Activated CD8-positive, alpha-beta memory T cell treated with anti-CD3 and anti-CD28 coated beads for 36 hours (primary cell): ENCODE measurements around the gene LATS1. TPM values are rescaled to one million over a fixed set of nuclear protein-coding genes. Genes with fewer than 3 reads are reported as not detected.
"Not testable (repeated sequence)": the region's sequence is repeated elsewhere in the genome, so short reads cannot be mapped to it uniquely, and the experiment has no call there.

Experiments
- CTCF ChIA-PET: fragments of 350-600 bp; sonication (Branson Sonifier 250); formaldehyde crosslinking; loops from one replicate; lab custom pipeline; 2021; ENCODE audit warnings: antibody characterized with exemption; lab: Charles Lee
- POLR2A ChIA-PET: fragments of 350-600 bp; sonication (Branson Sonifier 250); formaldehyde crosslinking; loops from one replicate; lab custom pipeline; 2021; ENCODE audit warnings: antibody characterized with exemption; lab: Charles Lee
- total RNA-seq, 2 experiments: library from RNA; stranded (reverse); gene quantifications; one replicate each; pipeline ENCODE4 v1.2.3, GENCODE V29; 2021

The LATS1 gene
- total RNA-seq: 10 to 100 TPM; 23.9 to 26.1 TPM

DNA sequence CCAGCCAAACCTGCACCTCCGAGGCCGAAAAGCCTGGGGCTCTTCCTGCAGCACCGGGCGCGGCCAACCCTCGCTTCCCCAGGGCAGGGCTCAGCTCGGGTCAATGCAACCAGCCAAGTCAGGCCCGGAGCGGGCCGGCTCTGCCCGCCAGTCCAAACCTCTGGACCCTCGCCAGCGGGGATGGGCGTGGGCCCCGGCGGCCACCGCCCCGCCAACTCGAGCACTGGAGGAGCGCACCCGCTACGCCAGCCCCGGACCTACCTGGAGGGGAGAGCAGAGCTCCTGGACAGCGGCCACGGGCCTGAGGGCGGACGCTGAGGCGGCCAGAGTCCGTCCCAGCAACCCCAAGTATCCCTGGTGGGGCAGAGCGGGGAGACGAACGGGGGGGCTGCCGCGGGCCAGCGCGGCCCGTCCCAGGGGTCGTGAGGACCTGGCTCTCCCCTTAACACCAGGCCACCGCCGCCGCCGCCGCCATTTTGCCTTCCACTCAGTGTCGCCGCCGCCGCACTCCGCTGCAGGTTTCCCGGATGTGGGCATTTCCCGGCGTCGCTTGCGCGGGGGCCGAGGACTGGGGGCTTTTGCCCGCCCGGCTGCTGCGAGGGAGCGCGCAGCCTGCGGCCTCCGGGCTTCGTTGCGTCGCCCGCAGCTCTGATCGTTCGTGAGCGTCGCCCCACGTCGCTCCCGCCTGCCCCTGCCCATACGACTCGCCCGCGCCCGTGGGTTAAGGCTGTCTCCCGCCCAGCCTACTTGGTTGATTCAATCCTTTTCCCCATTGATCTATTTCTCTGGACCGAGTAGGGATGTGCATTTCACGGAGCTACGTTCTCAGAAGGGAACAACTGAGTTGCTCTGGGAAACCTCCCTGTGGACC is at the start of gene LATS1:
Gene LATS1, minus strand, starts transcription at position 514 of the 871 bp plus-strand sequence. CDS start 15,975 bp downstream, outside the sequence.
- POLR2A ChIA-PET: interaction anchor here (0.6 to 2.4 kb wide), 6 partner anchors 15 to 173 kb away, joined by 3 to 8 read pairs (median 4); partner anchors contain the start of gene PCMT1

DNA sequence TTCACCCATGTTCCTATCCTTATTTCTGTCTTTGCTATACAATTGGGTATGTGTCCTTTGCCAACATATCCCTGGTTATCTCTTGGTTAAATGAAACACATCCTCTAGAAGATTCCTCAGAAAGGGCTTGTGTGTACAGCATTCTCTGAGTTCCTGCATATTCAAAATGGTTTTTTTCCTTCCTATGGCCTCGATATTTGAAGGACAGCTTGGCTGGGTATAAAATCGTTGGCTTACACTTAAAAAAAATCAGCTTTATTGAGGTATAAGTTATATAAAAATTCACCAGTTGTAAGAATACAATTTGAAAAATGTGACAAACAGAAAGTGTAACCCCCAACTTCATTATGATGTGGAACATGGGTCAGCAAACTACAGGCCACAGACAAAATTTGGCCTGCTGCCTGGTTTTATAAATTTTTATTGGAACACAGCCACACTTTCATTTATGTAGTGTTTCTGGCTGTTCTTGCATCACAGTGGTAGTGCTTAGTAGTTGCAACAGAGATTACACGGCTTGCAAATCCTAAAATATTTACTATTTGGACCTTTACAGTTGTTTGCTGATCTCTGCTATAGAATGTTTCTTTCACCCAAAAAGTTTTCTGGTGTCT is 48.4 kb upstream of the LATS1 start:
- ChIA-PET POLR2A (no interaction called here), CTCF (no interaction called here)

More for the DNA sequence above, at the start of gene LATS1:
- CTCF ChIA-PET: interaction anchor here (1.5 to 2.0 kb wide), 2 partner anchors 27 to 172 kb away, joined by 3 to 7 read pairs; partner anchors contain the start of gene PPIL4

GRCh38 chr6:149763866-149764265 is 46.0 kb upstream of the LATS1 start:
- CTCF ChIA-PET: no interaction called here
- POLR2A ChIA-PET: no interaction called here

DNA sequence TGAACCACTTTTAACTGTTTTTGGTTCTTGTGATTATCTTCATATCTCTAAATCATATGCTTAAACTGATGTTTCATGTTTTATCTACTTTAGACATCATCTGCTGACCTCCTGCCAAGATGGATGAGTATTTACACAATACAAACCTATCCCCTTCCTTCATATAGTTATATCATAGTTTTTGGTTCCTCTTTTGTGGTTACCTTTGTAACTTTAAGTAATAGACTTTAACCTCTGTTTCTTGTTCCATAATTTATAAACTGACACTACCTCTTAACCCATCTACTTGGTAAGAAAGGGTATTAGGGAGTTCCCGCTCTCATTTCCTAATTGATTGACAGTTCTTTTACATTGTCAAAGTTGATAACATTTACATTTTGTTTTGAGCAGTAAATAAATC is 43.5 kb upstream of the LATS1 start:
- CTCF ChIA-PET: no interaction called here
- POLR2A ChIA-PET: no interaction called here

GRCh38 chr6:149756261-149756636 is 38.3 kb upstream of the LATS1 start:
- POLR2A ChIA-PET: no interaction called here
- CTCF ChIA-PET: no interaction called here

- ChIA-PET POLR2A (no interaction called here), CTCF (interaction anchor here (1.6 kb wide), 1 partner anchor 10 kb away, joined by 3 read pairs; the partner anchor contains the start of gene NUP43)
Measured at GRCh38 chr6:149755300-149756260, 37.7 kb upstream of the LATS1 start.

DNA sequence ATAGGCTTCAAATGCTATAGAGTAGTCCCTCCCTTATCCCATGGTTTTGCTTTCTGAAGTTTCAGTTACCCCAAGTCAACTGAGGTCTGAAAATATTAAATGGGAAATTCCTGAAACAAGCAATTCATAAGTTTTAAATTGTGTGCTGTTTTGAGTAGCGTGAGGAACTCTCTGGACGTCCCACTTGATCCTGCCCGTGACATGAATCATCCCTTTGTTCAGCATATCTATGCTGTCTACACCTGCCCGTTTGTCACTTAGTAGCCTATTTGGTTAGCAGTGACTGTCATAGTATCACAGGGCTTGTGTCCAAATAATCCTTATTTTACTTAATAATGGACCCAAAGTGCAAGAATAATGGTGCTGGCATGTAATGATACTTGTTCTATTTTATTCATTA is 36.6 kb upstream of the LATS1 start:
- ChIA-PET POLR2A (no interaction called here), CTCF (interaction anchor here (1.6 kb wide), 1 partner anchor 9 kb away, joined by 3 read pairs; the partner anchor contains the start of gene NUP43)

DNA sequence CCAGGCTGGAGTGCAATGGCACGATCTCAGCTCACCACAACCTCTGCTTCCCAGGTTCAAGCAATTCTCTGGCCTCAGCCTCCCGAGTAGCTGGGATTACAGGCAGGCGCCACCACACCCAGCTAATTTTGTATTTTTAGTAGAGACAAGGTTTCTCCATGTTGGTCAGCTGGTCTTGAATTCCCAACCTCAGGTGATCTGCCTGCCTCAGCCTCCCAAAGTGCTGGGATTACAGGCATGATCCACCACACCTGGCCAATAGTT is 35.4 kb upstream of the LATS1 start:
- CTCF ChIA-PET: interaction anchor here (0.6 kb wide), 2 partner anchors 18 to 25 kb away, joined by 3 read pairs; no protein-coding TSS in a partner anchor
- POLR2A ChIA-PET: not testable (repeated sequence)

- ChIA-PET CTCF (no interaction called here), POLR2A (interaction anchor here (0.6 kb wide), 1 partner anchor 29 kb away, joined by 5 read pairs; no protein-coding TSS in a partner anchor)
Measured at GRCh38 chr6:149752600-149753373, 34.9 kb upstream of the LATS1 start.

DNA sequence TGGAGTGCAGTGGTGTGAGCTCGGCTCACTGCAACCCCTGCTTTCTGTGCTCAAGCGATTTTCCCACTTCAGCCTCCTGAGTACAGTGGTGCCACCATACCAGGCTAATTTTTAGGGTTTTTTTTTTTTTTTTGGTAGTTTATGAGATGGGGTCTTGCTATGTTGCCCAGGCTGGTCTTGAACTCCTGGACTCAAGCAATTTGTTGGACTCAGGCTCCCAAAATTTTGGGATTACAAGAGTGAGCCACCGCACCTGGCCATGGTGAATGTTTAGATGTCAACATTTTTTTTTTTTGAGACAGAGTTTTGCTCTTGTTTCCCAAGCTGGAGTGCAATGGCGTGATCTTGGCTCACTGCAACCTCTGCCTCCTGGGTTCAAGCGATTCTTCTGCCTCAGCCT is 34.0 kb upstream of the LATS1 start:
- CTCF ChIA-PET, POLR2A ChIA-PET: not testable (repeated sequence)

GRCh38 chr6:149751239-149751638 is 33.3 kb upstream of the LATS1 start:
- CTCF ChIA-PET: interaction anchor here (0.8 to 1.0 kb wide), 2 partner anchors 47 to 121 kb away, joined by 3 to 4 read pairs; no protein-coding TSS in a partner anchor
- POLR2A ChIA-PET: no interaction called here

DNA sequence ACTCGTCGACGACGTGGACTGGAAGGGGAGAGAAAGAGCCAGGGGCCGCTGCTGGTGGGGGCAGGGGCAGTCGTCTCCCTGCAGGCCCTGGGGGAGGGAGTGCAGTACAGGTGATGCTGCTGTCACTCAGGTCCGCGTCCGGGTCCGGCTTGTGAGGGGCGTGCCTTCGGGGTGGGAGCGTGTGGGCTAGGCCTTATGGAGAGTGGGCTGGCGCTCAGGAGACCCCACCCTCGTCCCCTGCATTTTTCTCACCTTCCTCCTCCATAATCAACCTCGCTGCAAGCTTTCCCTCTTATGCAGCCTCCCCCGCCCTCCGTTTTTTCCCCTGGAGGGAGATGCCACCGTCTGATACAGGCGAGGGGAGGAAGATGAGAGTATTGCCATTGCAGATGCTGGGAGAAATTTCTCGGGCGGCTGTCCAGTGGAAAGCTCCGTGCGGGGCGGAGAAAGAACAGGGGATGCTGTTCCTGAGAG is 32.3 kb upstream of the LATS1 start:
- CTCF ChIA-PET: interaction anchor here (1.0 kb wide), 1 partner anchor 46 kb away, joined by 4 read pairs; no protein-coding TSS in a partner anchor

DNA sequence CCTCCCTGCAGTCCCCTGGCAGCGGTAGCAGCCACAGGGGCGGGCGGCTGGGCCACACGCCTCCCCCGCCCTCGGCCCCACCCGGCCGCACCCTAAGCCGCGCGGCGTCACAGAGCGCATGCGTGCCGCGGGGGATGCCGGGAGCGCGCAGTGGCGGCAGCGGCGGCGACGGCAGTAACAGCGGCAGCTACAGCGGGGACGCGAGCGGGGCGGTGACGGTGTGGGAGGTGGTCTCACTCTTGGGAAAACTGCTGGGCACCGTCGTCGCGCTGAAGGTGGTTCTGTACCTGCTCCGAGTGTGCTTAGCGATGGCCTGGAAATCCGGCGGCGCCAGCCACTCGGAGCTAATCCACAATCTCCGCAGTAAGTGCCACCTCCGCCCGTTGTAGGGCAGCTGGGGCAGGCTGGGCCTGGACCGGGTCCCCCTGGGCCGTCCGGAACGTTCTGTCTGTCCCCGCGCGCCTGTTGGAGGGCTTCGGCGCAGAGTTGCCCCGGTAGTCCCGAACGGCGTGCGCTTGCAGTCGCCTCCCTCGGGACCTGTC is 31.8 kb upstream of the LATS1 start, which contains the start of gene PCMT1:
Gene PCMT1, plus strand, starts transcription at position 148 of the 542 bp plus-strand sequence. Its CDS starts 161 bp downstream, at position 309.
- ChIA-PET CTCF (no interaction called here), POLR2A (interaction anchor here (1.3 to 1.7 kb wide), 2 partner anchors 32 to 184 kb away, joined by 3 to 7 read pairs; partner anchors contain the start of genes GINM1 and LATS1)

More for the DNA sequence above, 32.3 kb upstream of the LATS1 start:
- POLR2A ChIA-PET: interaction anchor here (0.6 to 1.7 kb wide), 3 partner anchors 27 to 184 kb away, joined by 3 to 7 read pairs (median 4); partner anchors contain the start of genes GINM1 and LATS1

- CTCF ChIA-PET: interaction anchor here (0.6 kb wide), 1 partner anchor 22 kb away, joined by 3 read pairs; no protein-coding TSS in a partner anchor
- POLR2A ChIA-PET: interaction anchor here (1.7 kb wide), 1 partner anchor 31 kb away, joined by 7 read pairs; the partner anchor contains the start of gene LATS1
Measured at GRCh38 chr6:149749082-149749593, 31.2 kb upstream of the LATS1 start.

DNA sequence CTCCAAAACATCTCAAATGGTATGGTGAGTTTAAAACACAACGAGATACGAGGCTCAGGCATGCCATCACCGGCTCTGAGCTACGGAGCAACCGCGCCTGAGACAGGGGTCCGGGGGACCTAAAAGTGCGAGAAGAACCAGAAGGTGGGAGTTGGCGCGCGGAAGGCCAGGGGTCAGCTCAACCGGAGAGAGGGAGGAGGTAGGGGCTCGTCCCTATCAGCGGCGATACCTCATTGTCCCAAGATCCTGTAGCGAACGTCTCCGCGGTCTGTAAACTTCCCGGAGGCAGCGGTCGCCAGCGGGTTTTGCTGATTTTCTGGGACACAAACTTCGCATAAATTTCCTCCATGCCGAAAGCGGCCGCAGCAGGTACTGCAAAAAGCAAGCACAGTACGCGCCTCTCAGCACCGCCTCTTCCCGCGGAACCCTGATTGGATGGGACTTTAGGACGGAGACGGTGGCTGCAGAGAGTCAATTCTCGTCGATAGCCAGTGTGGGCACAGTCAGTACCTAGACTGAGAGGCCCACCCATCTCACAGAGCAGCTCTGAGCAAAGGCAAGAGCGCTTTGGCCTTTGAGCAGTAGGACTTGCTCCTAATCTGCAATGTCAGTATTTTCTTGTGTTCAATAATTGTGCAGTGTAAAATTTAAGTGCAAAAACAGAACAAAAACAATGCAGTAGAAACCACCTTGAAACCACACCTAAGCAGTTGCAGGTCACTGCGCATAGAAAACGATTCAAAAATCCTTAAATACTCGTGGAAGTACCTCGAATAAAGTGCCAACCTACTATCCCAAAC is 28.4 kb upstream of the LATS1 start, which contains the start of gene NUP43:
Gene NUP43, minus strand, starts transcription at position 383 of the 800 bp plus-strand sequence. Its CDS starts 34 bp downstream, at position 349.
- ChIA-PET POLR2A (no interaction called here), CTCF (interaction anchor here (1.5 kb wide), 1 partner anchor 8 kb away, joined by 3 read pairs; no protein-coding TSS in a partner anchor)

GRCh38 chr6:149745252-149745651 is 27.4 kb upstream of the LATS1 start:
- CTCF ChIA-PET: interaction anchor here (0.9 to 1.5 kb wide), 2 partner anchors 9 to 12 kb away, joined by 3 read pairs; no protein-coding TSS in a partner anchor
- POLR2A ChIA-PET: not testable (repeated sequence)
